GM21786 (cell line): ENCODE results near the gene SLC38A5.
A peak's percentile ranks its signal among the peaks of the same experiment; 100 is the strongest.

ENCODE experiments used
- ATAC-seq: cut with Tn5 transposase; IDR thresholded peaks from one replicate; pipeline ENCODE4 v1.9.1; 2021; ENCODE audit not compliant: unreplicated experiment

Gene SLC38A5

DNA sequence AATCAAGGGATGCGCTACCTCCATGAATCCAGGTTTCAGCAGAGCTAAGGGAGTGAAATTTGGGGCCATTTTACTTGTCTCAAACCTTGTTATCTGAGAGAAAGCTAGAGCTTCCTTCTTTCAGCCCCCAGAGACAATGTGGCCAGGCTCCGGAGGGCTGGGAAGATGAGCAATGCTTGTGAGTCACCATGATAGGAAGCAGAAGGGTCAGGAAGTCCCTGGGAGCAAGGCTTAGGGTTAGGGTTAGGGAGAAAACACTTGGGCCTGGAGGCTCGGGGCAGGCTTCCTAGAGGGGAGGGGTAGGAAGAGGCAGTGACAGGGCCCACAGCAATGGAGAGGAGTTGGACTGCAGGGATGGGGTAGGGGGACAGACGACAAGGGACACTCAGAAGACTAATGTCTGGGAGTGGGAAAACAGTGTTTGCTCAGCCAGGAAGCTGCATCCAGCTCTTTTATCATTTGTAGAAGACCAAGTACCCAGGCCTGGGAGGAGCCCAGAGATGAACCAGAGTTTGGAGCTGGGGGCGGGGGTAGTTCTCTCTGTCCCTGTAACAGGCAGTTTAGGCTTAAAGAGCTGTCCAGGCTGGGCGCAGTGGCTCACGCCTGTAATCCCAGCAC, 22.3 kb upstream of the SLC38A5 start:
- ATAC-seq: no peak

DNA sequence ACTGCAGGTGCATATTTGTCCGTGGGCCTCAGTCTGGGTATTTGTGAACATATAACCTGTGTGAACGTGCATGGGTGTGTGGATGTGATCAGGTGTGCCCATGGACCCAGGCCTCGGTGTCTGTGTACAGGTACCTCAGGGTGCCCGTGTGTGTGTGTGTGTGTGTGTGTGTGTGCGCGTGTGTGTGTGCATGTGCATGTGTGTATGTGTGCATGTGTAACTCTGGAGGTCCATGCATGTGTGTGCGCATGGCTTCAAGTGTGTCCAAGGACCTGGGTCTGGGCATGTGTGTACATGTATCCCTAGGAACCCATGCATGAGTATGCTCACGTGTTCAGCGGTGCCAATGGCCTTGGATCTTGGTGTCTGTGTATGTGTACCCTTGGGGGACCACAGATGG, 21.7 kb upstream of the SLC38A5 start:
- no peak for ATAC-seq

- no peak for ATAC-seq
Observed at GRCh38 chrX:48490661-48491060, 20.6 kb upstream of the SLC38A5 start.

DNA sequence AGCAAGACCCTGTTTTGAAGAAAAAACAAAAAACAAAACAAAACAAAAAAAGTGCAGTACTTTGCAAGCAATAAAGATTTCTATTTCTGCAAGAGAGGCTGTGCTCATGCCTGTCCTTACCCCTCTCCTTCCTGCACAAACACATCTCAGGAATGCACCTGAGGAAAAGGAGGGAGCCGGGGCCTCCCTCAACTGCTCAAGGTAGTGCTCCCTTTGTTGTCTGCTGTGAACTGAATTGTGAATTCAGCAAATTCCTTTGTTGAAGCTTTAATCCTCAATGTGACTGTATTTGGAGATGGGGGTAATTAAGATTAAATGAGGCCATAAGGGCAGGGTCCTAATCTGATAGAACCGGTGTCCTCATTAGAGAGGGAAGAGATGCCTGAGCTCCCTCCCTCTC, 19.8 kb upstream of the SLC38A5 start:
- no peak for ATAC-seq

- ATAC-seq: no peak
Observed at GRCh38 chrX:48489296-48489695, 19.2 kb upstream of the SLC38A5 start.

DNA sequence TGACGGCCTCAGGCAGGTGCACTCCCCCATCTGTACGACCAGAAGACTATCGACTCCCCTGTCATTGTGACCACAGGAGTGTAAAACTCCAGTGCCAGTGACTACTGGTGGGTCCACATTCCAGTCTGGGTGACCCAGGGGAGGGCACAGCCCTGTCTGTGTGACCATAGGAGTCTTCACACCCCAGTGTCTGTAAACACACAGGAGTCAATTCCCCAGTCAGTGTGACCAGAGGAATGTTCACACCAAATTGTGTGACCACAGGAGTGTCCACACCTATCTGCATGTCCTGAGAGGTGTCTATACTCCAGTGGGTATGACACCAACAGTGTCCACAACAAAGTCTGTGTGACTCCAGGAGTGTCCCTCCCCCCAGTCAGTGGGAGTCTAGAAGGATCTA, 18.0 kb upstream of the SLC38A5 start:
- ATAC-seq: no peak

- no peak for ATAC-seq
Observed at GRCh38 chrX:48487362-48487798, 17.3 kb upstream of the SLC38A5 start.

DNA sequence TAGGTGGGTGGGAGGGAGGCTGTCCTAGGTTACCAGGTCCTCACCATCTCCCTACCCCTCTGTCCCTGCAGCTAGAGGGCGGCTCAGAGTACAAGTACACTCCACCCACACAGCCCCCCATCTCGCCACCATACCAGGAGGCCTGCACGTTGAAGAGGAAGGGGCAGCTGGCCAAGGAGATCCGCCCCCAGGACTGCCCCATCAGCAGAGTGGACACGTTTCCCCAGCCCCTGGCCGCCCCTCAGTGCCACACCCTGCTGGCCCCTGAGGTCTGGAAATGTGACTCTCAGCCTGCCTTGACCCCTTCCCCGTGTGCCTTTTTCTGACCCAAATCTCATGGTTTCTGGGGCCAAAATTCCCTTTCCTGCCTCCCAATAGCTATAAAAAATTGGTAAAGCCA, 12.5 kb upstream of the SLC38A5 start:
- ATAC-seq: no peak

DNA sequence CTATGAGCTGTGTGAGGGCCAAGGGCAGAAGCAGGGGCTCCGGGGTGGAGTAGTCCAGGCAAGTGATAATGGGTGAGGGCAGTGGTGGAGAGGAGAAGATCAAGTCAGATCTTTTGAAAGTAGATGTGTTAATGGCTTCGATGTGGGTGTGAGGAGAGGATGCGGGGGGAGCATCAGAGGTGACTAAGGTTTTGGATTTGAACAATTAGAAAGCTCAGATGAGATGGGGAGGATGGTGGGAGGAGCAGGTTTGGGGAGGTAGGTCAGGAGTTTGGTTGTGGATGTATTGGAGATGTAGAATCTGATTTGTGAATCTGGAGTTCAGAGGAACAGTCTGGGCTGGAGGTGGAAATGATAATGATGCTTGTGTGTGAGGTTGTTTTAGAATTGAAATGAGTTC, 10.5 kb upstream of the SLC38A5 start:
- no peak for ATAC-seq

DNA sequence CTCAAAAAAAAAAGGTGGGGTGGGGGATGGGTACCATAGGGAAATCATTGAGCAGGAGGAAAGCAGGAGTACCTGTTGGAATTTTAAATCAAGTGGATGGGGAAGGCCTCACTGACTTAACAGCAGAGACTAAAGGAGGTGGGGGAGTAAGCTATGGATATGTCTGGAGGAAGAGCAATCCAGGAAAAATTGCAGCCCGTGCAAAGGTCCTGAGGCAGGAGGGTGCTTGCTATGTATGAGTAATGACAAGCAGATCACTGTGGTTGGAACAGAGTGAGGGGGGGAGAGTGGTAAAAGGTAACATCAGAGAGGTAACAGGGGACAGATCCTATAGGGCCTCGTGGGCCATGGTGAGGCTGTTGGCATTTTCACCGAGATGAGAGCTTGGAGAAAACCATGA, 10.1 kb upstream of the SLC38A5 start:
- no peak for ATAC-seq

DNA sequence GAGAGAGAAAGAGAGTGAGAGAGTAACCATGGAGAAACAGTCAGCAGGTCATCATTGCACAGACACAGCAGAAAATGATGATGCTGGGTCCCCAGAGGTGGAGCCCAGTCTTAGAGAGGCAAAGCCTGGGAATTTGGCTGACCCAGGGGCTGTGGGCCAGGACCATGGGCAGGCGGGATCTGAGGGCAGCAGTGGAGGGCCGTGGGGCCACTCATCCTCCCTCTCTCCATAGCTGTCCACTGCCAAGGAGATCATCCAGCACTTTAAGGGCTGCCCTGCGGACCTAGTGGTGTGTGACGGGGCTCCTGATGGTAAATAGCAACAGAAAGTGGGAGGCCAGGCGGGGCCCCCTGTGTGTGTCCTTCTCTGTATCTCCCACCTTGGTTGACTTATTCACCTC, 8.7 kb upstream of the SLC38A5 start:
- no peak for ATAC-seq

GRCh38 chrX:48477960-48478755, 8.1 kb upstream of the SLC38A5 start:
- no peak for ATAC-seq

GRCh38 chrX:48476919-48477318, 6.9 kb upstream of the SLC38A5 start:
- no peak for ATAC-seq

GRCh38 chrX:48475774-48476577, 5.9 kb upstream of the SLC38A5 start, which contains the start of gene FTSJ1:
Gene FTSJ1, plus strand, starts transcription at chrX:48476199. Its CDS starts 1,849 bp downstream, at chrX:48478048.
- peak; percentile 81 for ATAC-seq

- ATAC-seq: no peak
Observed at GRCh38 chrX:48475296-48475695, 5.2 kb upstream of the SLC38A5 start.

- no peak for ATAC-seq
Observed at GRCh38 chrX:48474581-48474980, 4.5 kb upstream of the SLC38A5 start.

- no peak for ATAC-seq
Observed at GRCh38 chrX:48474127-48474526, 4.1 kb upstream of the SLC38A5 start.

DNA sequence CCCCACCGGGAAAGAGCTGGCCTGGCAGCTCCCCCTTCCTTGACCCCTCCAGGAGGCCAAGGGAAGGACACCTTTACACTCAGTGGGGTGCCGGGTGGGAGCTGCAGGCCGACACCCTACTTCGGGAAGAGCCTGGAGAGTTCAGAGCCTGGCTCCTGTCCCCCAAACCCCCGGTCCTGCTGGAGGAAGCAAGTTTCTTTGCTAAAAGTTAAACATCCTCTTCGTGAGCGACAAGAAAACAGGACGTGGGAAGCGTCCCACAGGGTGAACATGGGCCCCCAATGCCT, 3.6 kb upstream of the SLC38A5 start:
- ATAC-seq: no peak

- ATAC-seq: no peak
Observed at GRCh38 chrX:48472851-48473703, 3.0 kb upstream of the SLC38A5 start.

- no peak for ATAC-seq
Observed at GRCh38 chrX:48472225-48472624, 2.2 kb upstream of the SLC38A5 start.

DNA sequence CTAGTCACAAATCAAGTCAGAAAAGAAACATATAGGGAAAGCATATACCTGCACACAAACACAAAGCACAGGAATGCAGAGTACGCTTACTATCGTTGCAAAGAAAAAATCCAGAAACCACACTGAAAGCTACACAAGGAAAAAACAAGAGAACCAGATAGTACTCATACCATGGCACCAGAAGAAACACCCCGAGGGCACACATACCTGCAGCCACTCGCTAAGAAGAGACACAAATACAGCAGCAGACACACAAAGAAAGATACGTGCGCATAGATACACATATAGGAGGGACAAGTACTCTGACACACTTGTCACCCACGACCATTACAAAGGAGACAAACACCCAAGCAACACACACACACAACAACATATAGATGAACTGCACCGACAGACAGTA, 1.4 kb upstream of the SLC38A5 start:
- ATAC-seq: no peak
